Activated CD4-positive, alpha-beta T cell treated with anti-CD3 and anti-CD28 coated beads, Interleukin-2, amount 50 U/mL, for 16 hours (primary cell): ENCODE results near the gene CPZ.

Source experiments
- DNase-seq: peaks from one replicate; pipeline ENCODE4 v3.0.0-alpha.2; 2020

CPZ gene

GRCh38 chr4:8592366-8593263 is at the start of gene CPZ:
CPZ (plus strand) TSS chr4:8592765; CDS start chr4:8592834, 69 bp downstream.
- no peak for DNase-seq

GRCh38 chr4:8542776-8543525 is 49.6 kb upstream of the CPZ start:
- no peak for DNase-seq

DNA sequence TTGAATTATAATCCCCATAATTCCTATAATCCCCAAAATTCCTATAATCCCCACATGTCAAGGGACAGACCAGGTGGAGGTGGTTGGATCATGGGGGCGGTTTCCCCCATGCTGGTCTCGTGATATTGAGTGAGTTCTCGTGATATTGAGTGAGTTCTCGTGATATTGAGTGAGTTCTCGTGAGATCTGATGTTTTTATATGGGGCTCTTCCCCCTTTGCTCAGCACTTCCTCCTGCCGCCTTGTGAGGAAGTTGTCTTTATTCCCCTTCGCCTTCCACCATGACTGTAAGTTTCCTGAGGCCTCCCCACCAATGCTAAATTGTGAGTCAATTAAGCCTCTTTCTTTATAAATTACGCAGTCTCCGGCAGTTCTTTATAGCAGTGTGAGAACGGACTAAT is 48.9 kb upstream of the CPZ start:
- DNase-seq, result no peak

DNA sequence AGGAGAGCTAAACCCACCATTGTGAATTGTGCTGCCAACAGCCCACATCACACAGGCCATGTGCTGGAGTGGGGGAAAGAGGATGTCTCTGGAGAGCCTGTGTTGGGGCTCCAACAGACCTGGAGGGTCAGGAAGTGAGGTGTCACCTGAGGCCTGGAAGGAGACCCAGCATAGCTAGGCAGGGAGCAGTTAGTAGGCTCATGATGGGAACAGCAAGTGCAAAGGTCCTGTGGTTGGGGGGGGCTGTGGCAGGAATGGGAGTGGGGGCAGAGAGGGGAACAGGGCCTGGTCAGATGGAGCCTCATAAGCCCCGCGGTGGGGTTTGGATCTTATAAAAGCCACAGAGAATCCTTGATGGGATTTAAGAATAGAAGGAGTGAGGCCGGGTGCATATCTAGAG is 48.3 kb upstream of the CPZ start:
- no peak for DNase-seq

GRCh38 chr4:8544741-8545438 is 47.7 kb upstream of the CPZ start:
- DNase-seq, result no peak

- no peak for DNase-seq
Measured at GRCh38 chr4:8545439-8545765, 47.2 kb upstream of the CPZ start.

DNA sequence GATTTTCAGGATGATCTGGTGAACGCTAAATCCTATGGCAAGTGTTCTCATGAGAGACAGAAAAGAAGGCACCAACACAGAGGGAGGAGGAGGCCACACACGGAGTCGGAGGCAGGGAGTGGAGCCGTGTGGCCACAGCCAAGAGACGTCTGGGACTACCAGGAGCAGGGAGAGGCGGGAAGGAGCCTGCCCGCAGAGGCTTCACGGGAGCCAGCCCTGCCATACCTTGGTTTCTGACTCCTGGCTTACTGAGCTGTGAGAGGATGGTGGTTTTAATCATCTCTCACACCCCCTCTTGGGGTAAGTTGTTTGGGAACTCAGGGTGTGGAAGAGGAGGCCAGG is 45.8 kb upstream of the CPZ start:
- DNase-seq, result no peak

DNA sequence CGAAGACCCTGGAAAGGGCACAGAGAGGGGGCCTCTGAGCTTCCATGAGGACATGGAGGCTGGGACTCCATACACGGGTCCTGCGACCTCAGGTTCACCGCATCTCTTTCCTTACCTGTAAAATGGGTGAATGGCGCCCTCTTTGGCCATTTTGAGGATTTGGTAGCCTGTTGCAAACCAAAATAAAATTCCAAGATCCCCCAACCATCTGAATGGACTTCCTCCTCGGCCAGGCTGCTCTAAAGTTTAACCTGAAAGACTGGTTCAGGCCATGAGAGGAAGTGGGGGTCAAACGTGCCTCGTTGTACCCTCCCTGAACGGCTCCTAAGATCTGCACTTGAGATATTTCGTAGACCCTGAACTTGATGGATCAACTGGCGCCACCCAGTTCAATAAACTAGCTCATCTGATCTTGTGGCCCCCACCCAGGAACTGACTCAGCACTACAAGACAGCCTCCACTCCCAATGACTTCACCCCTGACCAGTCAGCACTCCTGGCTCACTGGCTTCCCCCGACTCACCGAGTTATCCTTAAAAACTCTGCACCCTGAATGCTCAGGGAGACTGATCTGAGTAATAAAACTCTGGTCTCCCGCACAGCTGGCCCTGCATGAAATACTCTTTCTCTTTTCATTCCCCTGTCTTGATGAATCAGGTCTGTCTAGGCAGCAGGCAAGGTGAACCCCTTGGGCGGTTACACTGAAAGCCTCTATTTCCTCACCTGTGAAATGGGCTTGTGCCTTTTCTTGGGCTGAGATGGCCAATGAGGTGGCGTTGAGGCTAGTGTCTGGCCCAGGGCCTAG is 45.3 kb upstream of the CPZ start:
- DNase-seq, result peak; percentile 16

DNA sequence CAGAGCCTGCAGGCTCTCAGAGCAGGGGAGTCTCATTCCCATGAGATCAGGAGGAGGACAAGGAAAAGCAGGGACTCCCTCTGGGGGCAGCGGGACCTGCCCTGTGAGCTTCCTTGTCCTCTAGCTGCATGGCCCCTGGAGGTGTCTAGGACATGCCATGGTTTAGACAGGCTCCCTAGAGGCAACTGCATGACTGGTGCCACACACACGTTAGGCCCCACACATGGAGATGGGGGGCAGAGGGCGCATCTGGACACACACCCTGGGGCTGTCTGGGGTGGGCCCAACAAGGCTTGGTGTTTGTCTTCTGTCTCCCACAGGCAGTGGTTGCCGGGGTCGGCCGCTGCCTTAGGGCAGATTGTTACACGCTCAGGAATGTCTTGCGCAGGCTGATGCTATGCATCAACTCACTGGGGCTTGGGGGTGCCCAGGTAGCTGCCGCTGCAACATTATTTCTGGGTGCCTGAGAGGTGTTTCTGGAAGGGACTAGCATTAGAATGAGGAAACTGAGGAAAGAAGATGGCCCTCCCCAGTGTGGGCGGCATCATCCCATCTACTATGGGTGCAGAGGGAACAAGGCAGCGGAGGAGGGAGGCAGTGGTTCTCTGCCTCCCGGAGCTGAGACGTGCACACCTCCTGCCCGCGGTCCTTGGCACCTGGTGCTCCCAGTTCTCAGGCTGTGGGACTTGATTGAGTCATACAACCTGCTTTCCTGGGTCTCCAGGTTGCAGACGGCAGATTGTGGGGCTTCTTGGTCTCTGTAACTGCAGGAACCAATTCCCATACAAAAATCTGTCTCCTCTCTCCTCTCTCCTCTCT is 44.4 kb upstream of the CPZ start:
- DNase-seq, result no peak

GRCh38 chr4:8548731-8549351 is 43.7 kb upstream of the CPZ start:
- DNase-seq, result no peak

GRCh38 chr4:8549352-8549931 is 43.1 kb upstream of the CPZ start:
- no peak for DNase-seq

DNA sequence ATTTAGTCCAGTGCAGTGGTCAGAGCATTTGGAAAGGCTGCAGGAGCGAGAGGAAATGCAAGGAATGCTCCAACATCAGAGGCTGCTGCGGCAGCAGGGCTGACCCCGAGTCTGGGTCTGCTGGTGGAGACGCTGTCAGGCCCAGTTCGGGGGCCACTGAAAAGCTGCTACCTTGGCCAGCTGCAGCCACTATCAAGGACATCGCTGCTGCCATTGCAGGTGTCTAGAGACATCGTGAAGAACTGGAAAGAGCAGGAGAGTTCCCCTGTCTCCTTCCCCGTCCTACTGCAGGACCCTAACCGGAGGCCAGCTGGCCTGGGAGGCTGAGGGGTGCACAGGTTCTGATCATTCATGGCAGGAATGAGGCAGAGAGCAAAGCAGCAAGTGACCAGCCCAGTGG is 41.9 kb upstream of the CPZ start:
- no peak for DNase-seq

DNA sequence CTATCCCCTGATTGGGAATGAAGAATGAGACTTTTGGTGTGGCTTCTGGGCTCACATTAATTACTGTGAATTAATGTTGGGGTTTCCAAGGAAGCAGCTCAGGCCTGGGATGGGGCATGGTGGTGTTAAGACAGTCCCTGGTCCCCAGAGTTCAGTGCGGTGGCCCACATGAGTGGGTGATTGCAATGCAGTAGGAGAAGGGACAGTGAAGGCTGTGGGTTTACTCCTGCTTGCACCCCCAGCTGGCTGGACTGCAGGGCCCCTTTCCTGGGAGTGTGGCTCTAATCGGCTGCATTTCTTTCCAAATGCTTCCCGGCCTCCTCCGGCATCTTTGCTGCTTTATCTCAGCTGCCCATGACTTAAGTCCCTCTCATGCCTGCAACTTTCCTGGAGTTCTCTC is 40.5 kb upstream of the CPZ start:
- DNase-seq, result no peak

DNA sequence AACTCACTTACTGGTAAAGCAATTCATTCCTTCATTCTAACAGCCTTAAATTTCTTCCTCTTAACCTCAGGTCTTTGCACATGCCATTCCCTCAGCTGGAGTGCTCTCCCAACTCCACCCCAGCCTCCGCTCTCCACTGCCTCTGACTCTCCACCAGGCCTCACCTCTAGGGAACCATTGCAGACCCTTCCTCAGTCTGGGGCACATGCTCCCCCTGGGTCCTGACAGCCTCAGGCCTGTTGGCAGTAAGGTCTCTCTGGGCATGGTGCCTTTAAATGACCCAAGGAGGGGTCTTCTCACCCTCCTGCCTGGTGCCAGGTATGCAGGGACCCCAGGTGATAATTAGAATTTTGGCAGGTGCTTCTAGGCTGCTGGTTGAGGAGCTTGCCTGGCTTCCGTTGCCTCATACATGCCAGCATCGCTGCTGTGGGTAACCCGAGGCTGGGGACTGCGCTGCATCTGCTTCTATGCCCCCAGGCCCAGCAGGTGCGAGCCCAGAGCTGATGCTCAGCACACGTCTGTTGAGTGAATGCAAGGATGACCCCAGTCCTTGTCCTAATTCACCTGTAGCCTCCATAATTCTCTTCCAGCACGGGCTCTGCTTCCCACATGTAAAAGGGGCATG is 39.9 kb upstream of the CPZ start:
- DNase-seq, result no peak

DNA sequence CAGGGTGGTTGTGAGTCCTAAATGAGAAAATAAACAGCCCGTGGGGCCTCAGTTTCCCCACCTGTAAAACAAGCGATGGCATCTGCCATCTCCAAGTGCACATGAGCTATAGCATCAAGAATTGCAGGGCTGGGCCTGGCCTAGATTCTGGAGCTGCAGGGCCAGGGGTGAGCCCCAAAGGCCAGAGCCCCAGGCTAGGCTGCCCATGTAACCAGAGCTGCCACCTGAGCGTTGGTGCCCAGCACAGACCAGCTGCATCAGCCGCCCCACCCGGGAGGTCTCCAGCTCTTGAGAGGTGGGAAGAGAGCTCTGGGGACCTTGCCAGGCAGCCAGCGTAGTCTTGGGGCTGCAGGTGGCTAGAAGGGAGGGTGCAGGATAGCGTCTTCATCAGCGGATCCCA is 39.3 kb upstream of the CPZ start:
- no peak for DNase-seq

GRCh38 chr4:8553991-8554405 is 38.6 kb upstream of the CPZ start:
- DNase-seq, result no peak

DNA sequence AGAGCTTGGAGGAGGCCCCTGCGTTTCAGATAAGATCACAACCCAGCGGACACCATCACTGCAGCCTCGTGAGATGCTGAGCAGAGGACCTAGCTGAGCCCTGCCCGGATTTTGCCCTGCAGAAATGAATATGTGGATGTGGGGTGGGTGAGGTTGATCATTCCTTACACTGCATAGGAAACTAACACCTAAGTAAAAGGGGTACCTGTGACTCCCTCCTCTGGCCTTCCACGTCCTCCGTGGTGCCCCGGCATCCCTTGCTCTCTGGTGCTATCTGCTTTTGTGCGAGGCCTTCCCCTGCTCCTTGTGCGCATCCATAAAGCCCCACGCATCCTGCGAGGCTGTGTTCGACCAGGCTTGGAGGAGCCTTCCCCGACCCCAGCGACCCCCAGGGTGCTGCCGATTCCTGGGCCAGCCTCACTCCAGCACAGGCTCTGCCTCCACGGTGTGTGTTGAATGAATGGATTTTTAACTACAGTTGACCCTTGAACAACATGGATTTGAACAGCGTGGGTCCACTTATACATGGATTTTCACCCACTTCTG is 37.9 kb upstream of the CPZ start:
- no peak for DNase-seq

- DNase-seq, result no peak
Measured at GRCh38 chr4:8555716-8556115, 36.8 kb upstream of the CPZ start.

DNA sequence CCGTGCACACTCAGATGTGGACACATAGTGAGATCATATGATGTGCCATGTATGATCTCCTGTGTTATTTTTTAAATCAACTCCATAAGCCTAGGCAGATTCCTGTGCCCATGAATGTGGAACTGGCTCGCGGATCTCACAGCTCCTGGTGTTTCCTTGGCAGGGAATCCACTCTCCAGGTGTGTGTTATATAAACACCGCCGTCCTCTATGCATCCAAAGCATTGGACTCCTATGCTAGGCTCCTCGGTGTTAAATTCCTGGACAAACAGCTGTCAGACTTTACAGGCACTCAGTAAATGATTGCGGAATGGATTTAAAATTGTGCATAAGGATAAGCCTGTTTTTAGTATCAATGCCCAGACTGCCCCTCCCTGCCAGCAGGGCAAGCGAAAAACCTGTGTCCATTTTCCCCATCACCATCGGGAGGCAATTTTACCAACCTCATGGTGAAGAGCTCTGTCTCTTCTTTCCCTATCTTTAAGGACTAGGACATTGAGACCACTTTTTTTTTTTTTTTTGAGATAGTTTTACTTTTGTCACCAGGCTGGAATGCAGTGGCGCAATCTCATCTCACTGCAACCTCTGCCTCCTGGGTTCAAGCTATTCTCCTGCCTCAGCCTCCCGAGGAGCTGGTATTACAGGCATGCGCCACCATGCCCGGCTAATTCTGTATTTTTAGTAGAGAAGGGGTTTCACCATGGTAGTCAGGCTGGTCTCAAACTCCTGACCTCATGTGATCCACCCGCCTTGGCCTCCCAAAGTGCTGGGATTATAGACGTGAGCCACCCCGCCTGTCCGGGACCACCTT is 36.0 kb upstream of the CPZ start:
- no peak for DNase-seq
